Measurements from ENCODE around the gene EPHA4. TPM values are rescaled to one million over a fixed set of nuclear protein-coding genes. Genes with fewer than 3 reads are reported as not detected.

EPHA4 gene
- total RNA-seq, 1 donor from 2014 or later: 30.1 TPM

DNA sequence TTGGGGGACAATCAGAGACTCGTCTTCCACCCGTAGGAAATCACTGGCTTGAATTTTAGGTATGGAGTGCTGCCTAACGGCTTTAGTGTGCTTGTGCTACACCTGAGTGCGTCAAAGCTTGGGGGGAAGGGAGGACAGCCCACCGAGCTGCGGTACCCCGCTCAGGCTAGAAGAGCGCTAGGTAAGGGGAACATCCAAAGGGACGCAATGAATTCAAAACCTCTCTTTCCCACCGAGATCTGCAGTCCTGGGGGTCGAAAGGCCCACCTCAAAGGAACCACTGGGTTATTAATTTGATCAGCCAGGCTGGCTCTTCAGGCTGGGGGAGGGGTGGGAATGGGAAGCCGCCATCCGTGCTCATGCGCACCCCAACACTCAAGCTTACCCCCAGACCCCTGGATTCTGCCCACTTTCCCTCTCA is 2.7 kb downstream of the EPHA4 start:
- FAIRE-seq: no peak
- no peak overlapping the region for H3K9ac ChIP-seq (ENCODE audit: low read length)

DNA sequence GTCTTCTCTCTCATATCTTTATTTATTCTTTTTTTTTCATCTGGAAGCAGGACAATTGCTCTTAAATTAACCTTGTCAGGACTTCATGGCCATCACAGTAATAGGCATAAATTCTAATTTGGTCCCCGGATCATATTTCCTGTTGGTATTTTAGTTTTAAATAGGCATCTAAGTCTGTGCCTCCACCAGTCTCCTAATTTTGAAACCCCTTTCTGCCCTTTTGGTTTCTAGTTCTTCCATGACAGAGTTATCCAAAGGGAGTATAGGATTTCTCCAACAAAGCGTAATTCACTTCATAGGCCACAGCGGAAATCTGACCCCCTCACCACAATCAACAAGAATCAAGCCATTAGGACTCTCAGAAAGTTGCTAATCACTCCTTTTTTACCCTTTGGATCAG is 3.8 kb downstream of the EPHA4 start:
- Histone ChIP-seq H3K9ac (ENCODE audit: low read length) (no peak overlapping the region), H2AFZ (ENCODE audit: low read depth, low read length) (no peak overlapping the region), H3K27me3 (ENCODE audit: insufficient read depth, low read length) (peaks cover 15% of the 10 kb centered on the region), H3K9me3 (ENCODE audit: insufficient read depth, low read depth, low read length) (no peaks in the 10 kb centered on the region), H3K4me1 (ENCODE audit: insufficient read depth, low read length) (peaks cover 12% of the 10 kb centered on the region), H3K36me3 (ENCODE audit: insufficient read depth, low read length) (peaks cover 3% of the 10 kb centered on the region), H3K79me2 (ENCODE audit: insufficient read depth, low read length) (no peaks in the 10 kb centered on the region), H3K27ac (ENCODE audit: low read depth, low read length) (no peak overlapping the region), H3K4me2 (ENCODE audit: low read length) (no peak overlapping the region), H3K4me3 (ENCODE audit: insufficient read depth, low read depth, low read length) (no peak overlapping the region), H4K20me1 (ENCODE audit: insufficient read depth, low read length) (peaks cover 27% of the 10 kb centered on the region)
- peaks cover 2% of the 10 kb centered on the region for H3K27me3 Mint-ChIP-seq (ENCODE audit: low read depth, unreplicated experiment)
- peaks cover 9% of the 10 kb centered on the region for H3K4me1 Mint-ChIP-seq (ENCODE audit: low read depth, unreplicated experiment)
- no peak overlapping the region for H3K27ac Mint-ChIP-seq (ENCODE audit: unreplicated experiment)
- H3K4me3 Mint-ChIP-seq (ENCODE audit: unreplicated experiment): no peak overlapping the region
- FAIRE-seq (no peak), DNase-seq (ENCODE audit: low read depth) (no peak)
- TF ChIP-seq, protein P1, sequence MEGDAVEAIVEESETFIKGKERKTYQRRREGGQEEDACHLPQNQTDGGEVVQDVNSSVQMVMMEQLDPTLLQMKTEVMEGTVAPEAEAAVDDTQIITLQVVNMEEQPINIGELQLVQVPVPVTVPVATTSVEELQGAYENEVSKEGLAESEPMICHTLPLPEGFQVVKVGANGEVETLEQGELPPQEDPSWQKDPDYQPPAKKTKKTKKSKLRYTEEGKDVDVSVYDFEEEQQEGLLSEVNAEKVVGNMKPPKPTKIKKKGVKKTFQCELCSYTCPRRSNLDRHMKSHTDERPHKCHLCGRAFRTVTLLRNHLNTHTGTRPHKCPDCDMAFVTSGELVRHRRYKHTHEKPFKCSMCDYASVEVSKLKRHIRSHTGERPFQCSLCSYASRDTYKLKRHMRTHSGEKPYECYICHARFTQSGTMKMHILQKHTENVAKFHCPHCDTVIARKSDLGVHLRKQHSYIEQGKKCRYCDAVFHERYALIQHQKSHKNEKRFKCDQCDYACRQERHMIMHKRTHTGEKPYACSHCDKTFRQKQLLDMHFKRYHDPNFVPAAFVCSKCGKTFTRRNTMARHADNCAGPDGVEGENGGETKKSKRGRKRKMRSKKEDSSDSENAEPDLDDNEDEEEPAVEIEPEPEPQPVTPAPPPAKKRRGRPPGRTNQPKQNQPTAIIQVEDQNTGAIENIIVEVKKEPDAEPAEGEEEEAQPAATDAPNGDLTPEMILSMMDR (IDR thresholded peaks at IDR 0.05; ENCODE audit: insufficient read depth, low read depth, low read length): no peak
- TF ChIP-seq EZH2 (IDR thresholded peaks at IDR 0.05; ENCODE audit: insufficient read depth, low read length): no peak
- H3K9me3 Mint-ChIP-seq (ENCODE audit: unreplicated experiment): no peaks in the 10 kb centered on the region
- peaks cover 5% of the 10 kb centered on the region for H3K36me3 Mint-ChIP-seq (ENCODE audit: low read depth, unreplicated experiment)

More for the DNA sequence above, 2.7 kb downstream of the EPHA4 start:
- Mint-ChIP-seq H3K27me3 (ENCODE audit: low read depth, unreplicated experiment) (peaks cover 2% of the 10 kb centered on the region), H3K4me3 (ENCODE audit: unreplicated experiment) (peak overlapping the region; percentile 98), H3K36me3 (ENCODE audit: low read depth, unreplicated experiment) (no peaks in the 10 kb centered on the region), H3K4me1 (ENCODE audit: low read depth, unreplicated experiment) (peaks cover 9% of the 10 kb centered on the region), H3K27ac (ENCODE audit: unreplicated experiment) (no peak overlapping the region), H3K9me3 (ENCODE audit: unreplicated experiment) (no peaks in the 10 kb centered on the region)
- Histone ChIP-seq H2AFZ (ENCODE audit: low read depth, low read length) (no peak overlapping the region), H3K36me3 (ENCODE audit: insufficient read depth, low read length) (no peaks in the 10 kb centered on the region), H3K9me3 (ENCODE audit: insufficient read depth, low read depth, low read length) (no peaks in the 10 kb centered on the region), H3K4me3 (ENCODE audit: insufficient read depth, low read depth, low read length) (peak overlapping the region; percentile 1), H4K20me1 (ENCODE audit: insufficient read depth, low read length) (peaks cover 27% of the 10 kb centered on the region), H3K27me3 (ENCODE audit: insufficient read depth, low read length) (peaks cover 15% of the 10 kb centered on the region), H3K4me1 (ENCODE audit: insufficient read depth, low read length) (peaks cover 12% of the 10 kb centered on the region), H3K4me2 (ENCODE audit: low read length) (peak overlapping the region; percentile 98), H3K27ac (ENCODE audit: low read depth, low read length) (no peak overlapping the region), H3K79me2 (ENCODE audit: insufficient read depth, low read length) (no peaks in the 10 kb centered on the region)
- TF ChIP-seq EZH2 (IDR thresholded peaks at IDR 0.05; ENCODE audit: insufficient read depth, low read length): no peak
- TF ChIP-seq, protein P1 (IDR thresholded peaks at IDR 0.05; ENCODE audit: insufficient read depth, low read depth, low read length): no peak
- no peak for DNase-seq (ENCODE audit: low read depth)

DNA sequence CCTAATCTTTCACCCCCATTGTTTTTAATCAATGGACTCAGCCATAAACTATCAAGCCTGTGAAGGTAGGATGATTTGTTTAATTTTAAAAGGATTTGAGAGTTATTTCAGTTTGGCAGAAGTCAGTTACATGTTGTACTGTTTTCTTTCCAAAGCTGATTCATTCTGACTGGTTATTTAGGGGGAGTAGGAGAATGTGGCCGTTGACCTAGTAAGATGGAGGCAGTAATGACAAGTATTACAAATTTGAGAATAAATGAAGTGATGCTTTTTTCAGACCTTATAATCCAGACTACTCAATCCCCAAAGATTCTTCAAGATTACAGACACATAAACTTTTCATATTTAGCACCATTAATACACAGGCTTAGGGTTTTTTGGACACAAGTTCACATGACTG is 4.3 kb downstream of the EPHA4 start:
- peaks cover 15% of the 10 kb centered on the region for H3K27me3 ChIP-seq (ENCODE audit: insufficient read depth, low read length)
- no peak overlapping the region for H3K4me2 ChIP-seq (ENCODE audit: low read length)
- no peak overlapping the region for H3K27ac Mint-ChIP-seq (ENCODE audit: unreplicated experiment)
- DNase-seq (ENCODE audit: low read depth): no peak
- no peak overlapping the region for H3K9ac ChIP-seq (ENCODE audit: low read length)
- peaks cover 3% of the 10 kb centered on the region for H3K36me3 ChIP-seq (ENCODE audit: insufficient read depth, low read length)
- H3K9me3 Mint-ChIP-seq (ENCODE audit: unreplicated experiment): no peaks in the 10 kb centered on the region
- peaks cover 5% of the 10 kb centered on the region for H3K36me3 Mint-ChIP-seq (ENCODE audit: low read depth, unreplicated experiment)
- no peak for TF ChIP-seq EZH2 (IDR thresholded peaks at IDR 0.05; ENCODE audit: insufficient read depth, low read length)
- TF ChIP-seq, protein P1 (IDR thresholded peaks at IDR 0.05; ENCODE audit: insufficient read depth, low read depth, low read length): no peak
- H3K79me2 ChIP-seq (ENCODE audit: insufficient read depth, low read length): no peaks in the 10 kb centered on the region
- no peaks in the 10 kb centered on the region for H3K9me3 ChIP-seq (ENCODE audit: insufficient read depth, low read depth, low read length)
- peaks cover 2% of the 10 kb centered on the region for H3K27me3 Mint-ChIP-seq (ENCODE audit: low read depth, unreplicated experiment)
- peaks cover 9% of the 10 kb centered on the region for H3K4me1 Mint-ChIP-seq (ENCODE audit: low read depth, unreplicated experiment)
- H3K4me3 ChIP-seq (ENCODE audit: insufficient read depth, low read depth, low read length): no peak overlapping the region
- FAIRE-seq: no peak
- peaks cover 27% of the 10 kb centered on the region for H4K20me1 ChIP-seq (ENCODE audit: insufficient read depth, low read length)
- H3K27ac ChIP-seq (ENCODE audit: low read depth, low read length): no peak overlapping the region
- H3K4me1 ChIP-seq (ENCODE audit: insufficient read depth, low read length): peaks cover 12% of the 10 kb centered on the region
- no peak overlapping the region for H3K4me3 Mint-ChIP-seq (ENCODE audit: unreplicated experiment)
- H2AFZ ChIP-seq (ENCODE audit: low read depth, low read length): no peak overlapping the region
